GM12878 (cell line): ENCODE results near the gene ACOX1. TPM values are rescaled to one million over a fixed set of nuclear protein-coding genes. Genes with fewer than 3 reads are reported as not detected.
A peak's percentile ranks its signal among the peaks of the same experiment; 100 is the strongest.

Experiments
- ATF3 ChIP-seq: IDR thresholded peaks from 2 replicates; pipeline ENCODE4 v1.6.1; 2011; ENCODE audit warnings: low read depth, mild to moderate bottlenecking, low read length, moderate library complexity, borderline replicate concordance; ENCODE audit errors: extremely low read depth
- ATF7 ChIP-seq: fragments of 450-650 bp; IDR thresholded peaks from 2 replicates; pipeline ENCODE4 v1.6.1; 2016; ENCODE audit warnings: low read depth, mild to moderate bottlenecking
- BCLAF1 ChIP-seq: fragments of 450-650 bp; IDR thresholded peaks from 2 replicates; pipeline ENCODE4 v1.6.1; 2017; ENCODE audit warnings: antibody characterized with exemption, mild to moderate bottlenecking, moderate library complexity
- EED ChIP-seq: sonication (generic); IDR thresholded peaks from 2 replicates; pipeline ENCODE4 v1.6.1; 2016; ENCODE audit warnings: antibody characterized with exemption, low read depth
- FOXM1 ChIP-seq: IDR thresholded peaks from 2 replicates; pipeline ENCODE4 v1.6.1; 2012; ENCODE audit warnings: low read depth, mild to moderate bottlenecking, inconsistent platforms, low read length, moderate library complexity
- HDGF ChIP-seq: fragments of 450-650 bp; IDR thresholded peaks from 2 replicates; pipeline ENCODE4 v1.6.1; 2016; ENCODE audit warnings: antibody characterized with exemption
- MYC ChIP-seq: IDR thresholded peaks from 2 replicates; pipeline ENCODE4 v1.6.1; 2011; ENCODE audit warnings: mild to moderate bottlenecking, low read length, moderate library complexity, inconsistent platforms; ENCODE audit not compliant: insufficient read depth, insufficient replicate concordance, insufficient read length, severe bottlenecking
- NFXL1 ChIP-seq: fragments of 450-650 bp; IDR thresholded peaks from 2 replicates; pipeline ENCODE4 v1.6.1; 2017; ENCODE audit warnings: antibody characterized with exemption, mild to moderate bottlenecking, borderline replicate concordance
- NR2C1 ChIP-seq: fragments of 450-650 bp; IDR thresholded peaks from 2 replicates; pipeline ENCODE4 v1.6.1; 2017; ENCODE audit warnings: antibody characterized with exemption, mild to moderate bottlenecking, moderate library complexity
- NR2F1 ChIP-seq: fragments of 450-650 bp; conservative IDR thresholded peaks from 2 replicates; pipeline ENCODE4 v1.6.1; 2017; ENCODE audit warnings: mild to moderate bottlenecking
- PAX8 ChIP-seq: fragments of 450-650 bp; IDR thresholded peaks from 2 replicates; pipeline ENCODE4 v1.6.1; 2017; ENCODE audit warnings: mild to moderate bottlenecking, moderate library complexity
- RBBP5 ChIP-seq: fragments of 200-600 bp; sonication (generic); conservative IDR thresholded peaks from 2 replicates; pipeline ENCODE4 v1.6.1; 2016
- SMAD1 ChIP-seq: fragments of 450-650 bp; IDR thresholded peaks from 2 replicates; pipeline ENCODE4 v1.6.1; 2018; ENCODE audit warnings: mild to moderate bottlenecking, low read depth; ENCODE audit not compliant: partially characterized antibody
- SP1 ChIP-seq: IDR thresholded peaks from one replicate; pipeline ENCODE4 v1.6.1; 2011; ENCODE audit warnings: low read depth, low read length
- SREBF1 ChIP-seq: IDR thresholded peaks from 2 replicates; pipeline ENCODE4 v1.6.1; 2012; ENCODE audit warnings: mild to moderate bottlenecking, low read length
- STAT3 ChIP-seq: IDR thresholded peaks from 2 replicates; pipeline ENCODE4 v1.6.1; 2011; ENCODE audit warnings: low read depth, low read length, improper control_type of control experiment
- polyA plus RNA-seq, 11 experiments: library from polyadenylated mRNA; depleted of rRNA in 4 of 11; unstranded in 6 of 11; stranded (reverse) in 5 of 11; fragments of >200 nt; fragmentation: Nextera tagmentation in 4 of 11; fragmentation: Illumina TruSeq in 1 of 11; extraction: Ambion mirVana in 4 of 11; extraction: Trizol in 1 of 11; gene quantifications; 1 replicate in 1 of 11; 2 replicates in 10 of 11; pipeline versions ENCODE4 v1.2.1 to v1.2.3, GENCODE V29; 2011 to 2016; ENCODE audit warnings: inconsistent platforms in 2 of 11, missing spikeins in 2 of 11, low read depth in 1 of 11
- total RNA-seq, 4 experiments: library from RNA; depleted of rRNA in 3 of 4; stranded (reverse); fragments of >200 nt in 3 of 4; fragmentation: Illumina TruSeq in 1 of 4; extraction: Trizol in 1 of 4; gene quantifications; 2 replicates each; pipeline versions ENCODE4 v1.2.1 to v1.2.3, GENCODE V29; 2013 to 2021
- TF ChIP-seq, protein P1 (sequence below): fragments of 450-650 bp; IDR thresholded peaks from 2 replicates; pipeline ENCODE4 v1.6.1; 2017; ENCODE audit warnings: borderline replicate concordance
- TF ChIP-seq, protein P2 (sequence below): fragments of 450-650 bp; formaldehyde crosslinking; IDR thresholded peaks from 2 replicates; pipeline ENCODE4 v1.5.0; 2022; ENCODE audit warnings: mild to moderate bottlenecking, missing genetic modification characterization
- TF ChIP-seq, protein P3 (sequence below): fragments of 150-350 bp; IDR thresholded peaks from 2 replicates; pipeline ENCODE4 v1.6.1; 2016; ENCODE audit warnings: low read depth, low read length

Gene ACOX1
- total and polyA plus RNA-seq, 10 of the 15 experiments (the other 5 are each of a cell fraction or from before 2014, with no cell fraction given): 6.5 to 26.2 (median 21.6) TPM

DNA sequence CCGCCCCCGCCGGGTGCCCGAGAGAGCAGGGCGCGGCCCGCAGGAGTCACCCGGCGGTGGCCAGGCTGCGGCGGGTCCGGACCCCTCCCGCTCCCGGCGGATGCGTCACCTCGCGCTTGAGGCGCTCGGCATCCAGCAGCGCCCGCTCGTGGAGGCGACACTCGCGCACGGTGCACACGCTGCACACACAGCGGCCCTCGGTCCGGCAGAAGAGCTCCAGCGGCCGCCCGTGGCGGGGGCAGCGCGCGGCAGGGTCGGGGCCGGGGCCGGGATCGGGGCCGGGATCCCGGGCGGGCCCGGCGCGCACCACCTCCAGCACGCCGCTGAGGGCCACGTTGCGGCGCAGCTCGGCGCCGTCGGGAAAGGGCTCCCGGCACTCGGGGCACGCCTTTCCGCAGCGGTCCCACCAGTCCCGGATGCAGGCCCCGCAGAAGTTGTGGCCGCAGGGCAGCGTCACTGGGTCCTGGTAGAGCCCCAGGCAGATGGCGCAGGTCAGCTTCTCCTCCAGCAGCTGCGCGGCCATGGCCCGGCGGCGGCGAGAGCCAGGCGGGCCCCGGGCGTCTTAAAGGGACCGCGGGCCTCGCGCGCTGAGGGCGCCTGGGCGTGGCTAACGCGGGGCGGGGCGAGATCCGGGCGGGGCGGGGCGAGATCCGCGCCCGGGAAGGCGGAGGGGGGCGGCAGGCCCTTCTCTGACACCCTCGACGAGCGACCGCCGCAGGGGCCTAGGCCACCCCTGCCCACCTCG, 82.4 kb downstream of the ACOX1 start, which contains the start of gene TRIM65 (continued):
- TF ChIP-seq, protein P1, sequence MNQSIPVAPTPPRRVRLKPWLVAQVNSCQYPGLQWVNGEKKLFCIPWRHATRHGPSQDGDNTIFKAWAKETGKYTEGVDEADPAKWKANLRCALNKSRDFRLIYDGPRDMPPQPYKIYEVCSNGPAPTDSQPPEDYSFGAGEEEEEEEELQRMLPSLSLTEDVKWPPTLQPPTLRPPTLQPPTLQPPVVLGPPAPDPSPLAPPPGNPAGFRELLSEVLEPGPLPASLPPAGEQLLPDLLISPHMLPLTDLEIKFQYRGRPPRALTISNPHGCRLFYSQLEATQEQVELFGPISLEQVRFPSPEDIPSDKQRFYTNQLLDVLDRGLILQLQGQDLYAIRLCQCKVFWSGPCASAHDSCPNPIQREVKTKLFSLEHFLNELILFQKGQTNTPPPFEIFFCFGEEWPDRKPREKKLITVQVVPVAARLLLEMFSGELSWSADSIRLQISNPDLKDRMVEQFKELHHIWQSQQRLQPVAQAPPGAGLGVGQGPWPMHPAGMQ: no peak
- TF ChIP-seq HDGF (no peak), BCLAF1 (0 out of 2 replicates have a peak, but pooled peaks have one; percentile 44), ATF3 (no peak), SP1 (no peak), FOXM1 (no peak), SMAD1 (no peak), PAX8 (no peak), RBBP5 (no peak), SREBF1 (no peak), MYC (no peak), ATF7 (no peak), NR2C1 (peak; percentile 30; the same call in 1 of the 2 replicates), NR2F1 (peak; percentile 62), EED (no peak), STAT3 (no peak), NFXL1 (no peak)
- TF ChIP-seq, protein P2, sequence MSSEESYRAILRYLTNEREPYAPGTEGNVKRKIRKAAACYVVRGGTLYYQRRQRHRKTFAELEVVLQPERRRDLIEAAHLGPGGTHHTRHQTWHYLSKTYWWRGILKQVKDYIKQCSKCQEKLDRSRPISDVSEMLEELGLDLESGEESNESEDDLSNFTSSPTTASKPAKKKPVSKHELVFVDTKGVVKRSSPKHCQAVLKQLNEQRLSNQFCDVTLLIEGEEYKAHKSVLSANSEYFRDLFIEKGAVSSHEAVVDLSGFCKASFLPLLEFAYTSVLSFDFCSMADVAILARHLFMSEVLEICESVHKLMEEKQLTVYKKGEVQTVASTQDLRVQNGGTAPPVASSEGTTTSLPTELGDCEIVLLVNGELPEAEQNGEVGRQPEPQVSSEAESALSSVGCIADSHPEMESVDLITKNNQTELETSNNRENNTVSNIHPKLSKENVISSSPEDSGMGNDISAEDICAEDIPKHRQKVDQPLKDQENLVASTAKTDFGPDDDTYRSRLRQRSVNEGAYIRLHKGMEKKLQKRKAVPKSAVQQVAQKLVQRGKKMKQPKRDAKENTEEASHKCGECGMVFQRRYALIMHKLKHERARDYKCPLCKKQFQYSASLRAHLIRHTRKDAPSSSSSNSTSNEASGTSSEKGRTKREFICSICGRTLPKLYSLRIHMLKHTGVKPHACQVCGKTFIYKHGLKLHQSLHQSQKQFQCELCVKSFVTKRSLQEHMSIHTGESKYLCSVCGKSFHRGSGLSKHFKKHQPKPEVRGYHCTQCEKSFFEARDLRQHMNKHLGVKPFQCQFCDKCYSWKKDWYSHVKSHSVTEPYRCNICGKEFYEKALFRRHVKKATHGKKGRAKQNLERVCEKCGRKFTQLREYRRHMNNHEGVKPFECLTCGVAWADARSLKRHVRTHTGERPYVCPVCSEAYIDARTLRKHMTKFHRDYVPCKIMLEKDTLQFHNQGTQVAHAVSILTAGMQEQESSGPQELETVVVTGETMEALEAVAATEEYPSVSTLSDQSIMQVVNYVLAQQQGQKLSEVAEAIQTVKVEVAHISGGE: no peak
- TF ChIP-seq, protein P3, sequence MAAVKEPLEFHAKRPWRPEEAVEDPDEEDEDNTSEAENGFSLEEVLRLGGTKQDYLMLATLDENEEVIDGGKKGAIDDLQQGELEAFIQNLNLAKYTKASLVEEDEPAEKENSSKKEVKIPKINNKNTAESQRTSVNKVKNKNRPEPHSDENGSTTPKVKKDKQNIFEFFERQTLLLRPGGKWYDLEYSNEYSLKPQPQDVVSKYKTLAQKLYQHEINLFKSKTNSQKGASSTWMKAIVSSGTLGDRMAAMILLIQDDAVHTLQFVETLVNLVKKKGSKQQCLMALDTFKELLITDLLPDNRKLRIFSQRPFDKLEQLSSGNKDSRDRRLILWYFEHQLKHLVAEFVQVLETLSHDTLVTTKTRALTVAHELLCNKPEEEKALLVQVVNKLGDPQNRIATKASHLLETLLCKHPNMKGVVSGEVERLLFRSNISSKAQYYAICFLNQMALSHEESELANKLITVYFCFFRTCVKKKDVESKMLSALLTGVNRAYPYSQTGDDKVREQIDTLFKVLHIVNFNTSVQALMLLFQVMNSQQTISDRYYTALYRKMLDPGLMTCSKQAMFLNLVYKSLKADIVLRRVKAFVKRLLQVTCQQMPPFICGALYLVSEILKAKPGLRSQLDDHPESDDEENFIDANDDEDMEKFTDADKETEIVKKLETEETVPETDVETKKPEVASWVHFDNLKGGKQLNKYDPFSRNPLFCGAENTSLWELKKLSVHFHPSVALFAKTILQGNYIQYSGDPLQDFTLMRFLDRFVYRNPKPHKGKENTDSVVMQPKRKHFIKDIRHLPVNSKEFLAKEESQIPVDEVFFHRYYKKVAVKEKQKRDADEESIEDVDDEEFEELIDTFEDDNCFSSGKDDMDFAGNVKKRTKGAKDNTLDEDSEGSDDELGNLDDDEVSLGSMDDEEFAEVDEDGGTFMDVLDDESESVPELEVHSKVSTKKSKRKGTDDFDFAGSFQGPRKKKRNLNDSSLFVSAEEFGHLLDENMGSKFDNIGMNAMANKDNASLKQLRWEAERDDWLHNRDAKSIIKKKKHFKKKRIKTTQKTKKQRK: no peak
